ENCODE data around the gene VAT1L.
"Not testable (repeated sequence)": the region's sequence is repeated elsewhere in the genome, so short reads cannot be mapped to it uniquely, and the experiment has no call there.

VAT1L gene

GRCh38 chr16:77989846-77990245 is 201.5 kb downstream of the VAT1L start:
- no peaks in the 10 kb centered on the region for H3K36me3 Mint-ChIP-seq (ENCODE audit: insufficient read depth)
- H3K4me3 Mint-ChIP-seq: no peak overlapping the region
- peaks cover 17% of the 10 kb centered on the region for H3K27me3 Mint-ChIP-seq
- H3K27ac Mint-ChIP-seq (ENCODE audit: low read depth): no peak overlapping the region
- DNase-seq (ENCODE audit: low spot score in 2 of 2): no peak
- ATAC-seq (replicated peaks; ENCODE audit: extremely low read depth, poor library complexity, severe bottlenecking): no peak
- no peaks in the 10 kb centered on the region for H3K9me3 Mint-ChIP-seq
- H3K4me1 Mint-ChIP-seq: no peaks in the 10 kb centered on the region

- H3K4me3 Mint-ChIP-seq: no peak overlapping the region
- H3K4me1 Mint-ChIP-seq: no peaks in the 10 kb centered on the region
- H3K36me3 Mint-ChIP-seq (ENCODE audit: insufficient read depth): no peaks in the 10 kb centered on the region
- DNase-seq (ENCODE audit: low spot score in 2 of 2) (no peak), ATAC-seq (replicated peaks; ENCODE audit: extremely low read depth, poor library complexity, severe bottlenecking) (no peak)
- peaks cover 6% of the 10 kb centered on the region for H3K9me3 Mint-ChIP-seq
- no peak overlapping the region for H3K27ac Mint-ChIP-seq (ENCODE audit: low read depth)
- peaks cover 17% of the 10 kb centered on the region for H3K27me3 Mint-ChIP-seq
These were observed 203.3 kb downstream of the VAT1L start for GRCh38 chr16:77991701-77992100.

GRCh38 chr16:77992381-77992780 is 204.0 kb downstream of the VAT1L start:
- H3K27ac Mint-ChIP-seq (ENCODE audit: low read depth); H3K4me1 Mint-ChIP-seq; DNase-seq (ENCODE audit: low spot score in 2 of 2); H3K36me3 Mint-ChIP-seq (ENCODE audit: insufficient read depth); ATAC-seq (replicated peaks; ENCODE audit: extremely low read depth, poor library complexity, severe bottlenecking); H3K9me3 Mint-ChIP-seq; H3K4me3 Mint-ChIP-seq: not testable (repeated sequence)
- H3K27me3 Mint-ChIP-seq: peaks cover 17% of the 10 kb centered on the region

GRCh38 chr16:77993111-77993985 is 205.0 kb downstream of the VAT1L start:
- no peak for ATAC-seq (replicated peaks; ENCODE audit: extremely low read depth, poor library complexity, severe bottlenecking)
- H3K4me3 Mint-ChIP-seq: no peak overlapping the region

GRCh38 chr16:77995843-77996455 is 207.6 kb downstream of the VAT1L start:
- Mint-ChIP-seq H3K9me3 (peaks cover 6% of the 10 kb centered on the region), H3K36me3 (ENCODE audit: insufficient read depth) (no peaks in the 10 kb centered on the region), H3K4me1 (no peaks in the 10 kb centered on the region), H3K27ac (ENCODE audit: low read depth) (no peak overlapping the region), H3K4me3 (no peak overlapping the region), H3K27me3 (peaks cover 28% of the 10 kb centered on the region)
- DNase-seq (ENCODE audit: low spot score in 2 of 2) (no peak), ATAC-seq (replicated peaks; ENCODE audit: extremely low read depth, poor library complexity, severe bottlenecking) (no peak)

More at GRCh38 chr16:77993111-77993985, 205.0 kb downstream of the VAT1L start:
- H3K27ac Mint-ChIP-seq (ENCODE audit: low read depth): no peak overlapping the region
- no peaks in the 10 kb centered on the region for H3K4me1 Mint-ChIP-seq
- DNase-seq (ENCODE audit: low spot score in 2 of 2): no peak
- peaks cover 6% of the 10 kb centered on the region for H3K9me3 Mint-ChIP-seq
- peaks cover 20% of the 10 kb centered on the region for H3K27me3 Mint-ChIP-seq
- no peaks in the 10 kb centered on the region for H3K36me3 Mint-ChIP-seq (ENCODE audit: insufficient read depth)

- H3K4me1 Mint-ChIP-seq: peaks cover 4% of the 10 kb centered on the region
- ATAC-seq (replicated peaks; ENCODE audit: extremely low read depth, poor library complexity, severe bottlenecking) (no peak), DNase-seq (ENCODE audit: low spot score in 2 of 2) (no peak)
- peaks cover 2% of the 10 kb centered on the region for H3K36me3 Mint-ChIP-seq (ENCODE audit: insufficient read depth)
- H3K4me3 Mint-ChIP-seq: no peak overlapping the region
- peaks cover 6% of the 10 kb centered on the region for H3K9me3 Mint-ChIP-seq
- no peak overlapping the region for H3K27ac Mint-ChIP-seq (ENCODE audit: low read depth)
- H3K27me3 Mint-ChIP-seq: peaks cover 32% of the 10 kb centered on the region
These were observed 210.1 kb downstream of the VAT1L start for GRCh38 chr16:77998350-77999023.

GRCh38 chr16:78001451-78002025 is 213.2 kb downstream of the VAT1L start:
- H3K36me3 Mint-ChIP-seq (ENCODE audit: insufficient read depth): peaks cover 6% of the 10 kb centered on the region
- no peaks in the 10 kb centered on the region for H3K9me3 Mint-ChIP-seq
- DNase-seq (ENCODE audit: low spot score in 2 of 2) (no peak), ATAC-seq (replicated peaks; ENCODE audit: extremely low read depth, poor library complexity, severe bottlenecking) (no peak)
- H3K4me1 Mint-ChIP-seq: peaks cover 4% of the 10 kb centered on the region
- no peak overlapping the region for H3K4me3 Mint-ChIP-seq
- H3K27me3 Mint-ChIP-seq: peaks cover 38% of the 10 kb centered on the region
- no peak overlapping the region for H3K27ac Mint-ChIP-seq (ENCODE audit: low read depth)

- Mint-ChIP-seq H3K9me3 (no peaks in the 10 kb centered on the region), H3K27ac (ENCODE audit: low read depth) (peak overlapping the region; percentile 3), H3K4me1 (peaks cover 4% of the 10 kb centered on the region), H3K27me3 (peaks cover 37% of the 10 kb centered on the region), H3K36me3 (ENCODE audit: insufficient read depth) (peaks cover 6% of the 10 kb centered on the region), H3K4me3 (no peak overlapping the region)
- peak; percentile 33 to 35 for DNase-seq (ENCODE audit: low spot score in 2 of 2)
- ATAC-seq (replicated peaks; ENCODE audit: extremely low read depth, poor library complexity, severe bottlenecking): peak; percentile 78
These were observed 214.7 kb downstream of the VAT1L start for GRCh38 chr16:78002915-78003538.

GRCh38 chr16:78004517-78004916 is 216.2 kb downstream of the VAT1L start:
- Mint-ChIP-seq H3K27ac (ENCODE audit: low read depth) (no peak overlapping the region), H3K36me3 (ENCODE audit: insufficient read depth) (peaks cover 6% of the 10 kb centered on the region), H3K9me3 (no peaks in the 10 kb centered on the region), H3K4me1 (peaks cover 4% of the 10 kb centered on the region), H3K27me3 (peaks cover 22% of the 10 kb centered on the region), H3K4me3 (no peak overlapping the region)
- DNase-seq (ENCODE audit: low spot score in 2 of 2) (no peak), ATAC-seq (replicated peaks; ENCODE audit: extremely low read depth, poor library complexity, severe bottlenecking) (no peak)

- H3K27me3 Mint-ChIP-seq: peaks cover 10% of the 10 kb centered on the region
- H3K4me3 Mint-ChIP-seq: no peak overlapping the region
- ATAC-seq (replicated peaks; ENCODE audit: extremely low read depth, poor library complexity, severe bottlenecking): no peak
- no peak overlapping the region for H3K27ac Mint-ChIP-seq (ENCODE audit: low read depth)
- H3K36me3 Mint-ChIP-seq (ENCODE audit: insufficient read depth): peaks cover 6% of the 10 kb centered on the region
- DNase-seq (ENCODE audit: low spot score in 2 of 2): no peak
- H3K4me1 Mint-ChIP-seq: peaks cover 4% of the 10 kb centered on the region
- no peaks in the 10 kb centered on the region for H3K9me3 Mint-ChIP-seq
These were observed 217.5 kb downstream of the VAT1L start for GRCh38 chr16:78005881-78006280.

- Mint-ChIP-seq H3K27me3 (peaks cover 10% of the 10 kb centered on the region), H3K27ac (ENCODE audit: low read depth) (no peak overlapping the region), H3K4me3 (no peak overlapping the region), H3K36me3 (ENCODE audit: insufficient read depth) (peaks cover 6% of the 10 kb centered on the region), H3K9me3 (no peaks in the 10 kb centered on the region), H3K4me1 (peaks cover 4% of the 10 kb centered on the region)
- ATAC-seq (replicated peaks; ENCODE audit: extremely low read depth, poor library complexity, severe bottlenecking): no peak
- DNase-seq (ENCODE audit: low spot score in 2 of 2): no peak
These were observed 218.8 kb downstream of the VAT1L start for GRCh38 chr16:78007121-78007520.

GRCh38 chr16:78022347-78023060 is 234.1 kb downstream of the VAT1L start, which contains the start of gene CLEC3A:
TSS of gene CLEC3A (plus strand) at chr16:78022548. CDS start at chr16:78022627, 79 bp downstream.
- DNase-seq (ENCODE audit: low spot score in 2 of 2): no peak
- no peaks in the 10 kb centered on the region for H3K4me1 Mint-ChIP-seq
- H3K27me3 Mint-ChIP-seq: peaks cover 52% of the 10 kb centered on the region
- no peaks in the 10 kb centered on the region for H3K36me3 Mint-ChIP-seq (ENCODE audit: insufficient read depth)
- H3K9me3 Mint-ChIP-seq: no peaks in the 10 kb centered on the region
- no peak within 1 kb of the TSS for H3K4me3 Mint-ChIP-seq
- no peak within 1 kb of the TSS for H3K27ac Mint-ChIP-seq (ENCODE audit: low read depth)
- ATAC-seq (replicated peaks; ENCODE audit: extremely low read depth, poor library complexity, severe bottlenecking): no peak

All from central memory CD8-positive, alpha-beta T cell (primary cell).